ENCODE data around the gene CHCHD3. TPM values are rescaled to one million over a fixed set of nuclear protein-coding genes. Genes with fewer than 3 reads are reported as not detected.

The CHCHD3 gene
- total RNA-seq, 1 donor from 2014 or later = 50.6 TPM

DNA sequence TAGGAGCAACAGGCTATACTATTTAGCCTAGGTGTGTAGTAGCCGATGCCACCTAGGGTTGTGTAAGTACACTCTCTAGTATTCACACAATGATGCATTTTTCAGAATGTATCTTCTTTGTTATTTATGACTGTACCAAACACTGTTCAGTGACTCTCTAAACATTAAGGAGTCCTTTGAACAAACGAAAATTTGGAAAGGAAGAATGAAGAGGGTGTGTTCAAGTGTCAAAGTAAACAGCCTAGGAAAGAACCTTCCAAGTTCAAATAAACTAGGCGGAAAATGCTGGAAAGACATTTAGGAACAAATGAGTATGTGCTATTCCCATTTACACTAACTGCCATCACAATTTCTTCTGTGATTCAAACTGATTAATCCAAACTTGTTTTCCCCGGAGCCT is 142.4 kb downstream of the CHCHD3 start:
- Histone ChIP-seq H3K27ac (no peak overlapping the region), H3K36me3 (no peaks in the 10 kb centered on the region), H3K4me1 (no peaks in the 10 kb centered on the region), H3K27me3 (no peaks in the 10 kb centered on the region), H3K9me3 (no peaks in the 10 kb centered on the region), H3K4me3 (no peak overlapping the region)
- intact Hi-C loops (cut with DNase I) = no loop called here
- no peak for TF ChIP-seq POLR2A (IDR thresholded peaks at IDR 0.05)
- TF ChIP-seq, protein P1, sequence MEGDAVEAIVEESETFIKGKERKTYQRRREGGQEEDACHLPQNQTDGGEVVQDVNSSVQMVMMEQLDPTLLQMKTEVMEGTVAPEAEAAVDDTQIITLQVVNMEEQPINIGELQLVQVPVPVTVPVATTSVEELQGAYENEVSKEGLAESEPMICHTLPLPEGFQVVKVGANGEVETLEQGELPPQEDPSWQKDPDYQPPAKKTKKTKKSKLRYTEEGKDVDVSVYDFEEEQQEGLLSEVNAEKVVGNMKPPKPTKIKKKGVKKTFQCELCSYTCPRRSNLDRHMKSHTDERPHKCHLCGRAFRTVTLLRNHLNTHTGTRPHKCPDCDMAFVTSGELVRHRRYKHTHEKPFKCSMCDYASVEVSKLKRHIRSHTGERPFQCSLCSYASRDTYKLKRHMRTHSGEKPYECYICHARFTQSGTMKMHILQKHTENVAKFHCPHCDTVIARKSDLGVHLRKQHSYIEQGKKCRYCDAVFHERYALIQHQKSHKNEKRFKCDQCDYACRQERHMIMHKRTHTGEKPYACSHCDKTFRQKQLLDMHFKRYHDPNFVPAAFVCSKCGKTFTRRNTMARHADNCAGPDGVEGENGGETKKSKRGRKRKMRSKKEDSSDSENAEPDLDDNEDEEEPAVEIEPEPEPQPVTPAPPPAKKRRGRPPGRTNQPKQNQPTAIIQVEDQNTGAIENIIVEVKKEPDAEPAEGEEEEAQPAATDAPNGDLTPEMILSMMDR (IDR thresholded peaks at IDR 0.05) = no peak
- TF ChIP-seq POLR2AphosphoS5 (IDR thresholded peaks at IDR 0.05; ENCODE audit: insufficient read depth in 1 of 2, low read depth in 1 of 2) = no peak
- DNase-seq (ENCODE audit: extremely low spot score in 2 of 2) = no peak

DNA sequence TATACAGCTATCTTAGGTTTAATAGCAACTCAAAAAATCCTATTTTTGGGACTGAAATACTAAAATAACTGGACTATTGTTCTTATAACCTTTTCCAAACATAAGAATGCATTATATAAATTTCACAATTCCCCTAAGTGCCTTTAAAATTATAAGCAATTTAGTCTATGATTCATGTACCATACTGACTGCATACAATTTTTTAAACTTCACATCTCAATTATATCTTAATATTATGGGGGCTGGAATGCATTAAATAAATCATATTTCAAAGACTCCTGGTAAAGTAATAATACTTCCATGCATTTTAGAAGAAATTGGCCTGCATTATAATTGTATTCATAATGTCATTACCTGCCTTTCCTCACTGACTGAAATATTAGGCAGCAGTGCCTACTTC is 144.6 kb downstream of the CHCHD3 start:
- TF ChIP-seq POLR2AphosphoS5 (IDR thresholded peaks at IDR 0.05; ENCODE audit: insufficient read depth in 1 of 2, low read depth in 1 of 2) (no peak), POLR2A (IDR thresholded peaks at IDR 0.05) (no peak)
- TF ChIP-seq, protein P1 (IDR thresholded peaks at IDR 0.05) = no peak
- Histone ChIP-seq H3K9me3 (no peaks in the 10 kb centered on the region), H3K4me3 (no peak overlapping the region), H3K36me3 (no peaks in the 10 kb centered on the region), H3K27me3 (no peaks in the 10 kb centered on the region), H3K27ac (no peak overlapping the region), H3K4me1 (no peaks in the 10 kb centered on the region)
- intact Hi-C loops (cut with DNase I) = no loop called here
- DNase-seq (ENCODE audit: extremely low spot score in 2 of 2) = no peak

DNA sequence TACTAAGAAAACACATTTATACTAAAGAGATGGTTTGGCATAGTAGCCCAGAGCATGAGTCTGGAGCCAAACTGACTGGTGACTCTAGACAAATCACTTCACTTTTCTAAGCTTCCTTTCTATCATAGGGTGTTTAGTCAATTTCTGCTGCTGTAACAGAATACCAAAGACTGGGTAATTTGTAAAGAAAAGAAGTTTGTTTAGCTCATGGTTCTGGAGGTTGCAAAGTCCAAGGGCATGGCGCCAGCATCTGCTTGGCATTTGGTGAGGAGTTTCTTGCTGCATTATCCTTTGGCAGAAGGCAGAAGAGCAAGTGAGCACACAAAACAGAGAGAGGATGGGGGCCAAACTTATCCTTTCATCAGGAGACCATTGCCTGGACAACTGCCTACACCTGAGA is 146.3 kb downstream of the CHCHD3 start:
- intact Hi-C loops (cut with DNase I) = no loop called here
- no peak overlapping the region for H3K4me3 ChIP-seq
- DNase-seq (ENCODE audit: extremely low spot score in 2 of 2) = no peak
- no peak overlapping the region for H3K27ac ChIP-seq
- H3K27me3 ChIP-seq = no peaks in the 10 kb centered on the region
- no peaks in the 10 kb centered on the region for H3K36me3 ChIP-seq
- H3K9me3 ChIP-seq = no peaks in the 10 kb centered on the region
- TF ChIP-seq POLR2A (IDR thresholded peaks at IDR 0.05) (no peak), POLR2AphosphoS5 (IDR thresholded peaks at IDR 0.05; ENCODE audit: insufficient read depth in 1 of 2, low read depth in 1 of 2) (no peak)
- TF ChIP-seq, protein P1 (IDR thresholded peaks at IDR 0.05) = no peak
- no peaks in the 10 kb centered on the region for H3K4me1 ChIP-seq

DNA sequence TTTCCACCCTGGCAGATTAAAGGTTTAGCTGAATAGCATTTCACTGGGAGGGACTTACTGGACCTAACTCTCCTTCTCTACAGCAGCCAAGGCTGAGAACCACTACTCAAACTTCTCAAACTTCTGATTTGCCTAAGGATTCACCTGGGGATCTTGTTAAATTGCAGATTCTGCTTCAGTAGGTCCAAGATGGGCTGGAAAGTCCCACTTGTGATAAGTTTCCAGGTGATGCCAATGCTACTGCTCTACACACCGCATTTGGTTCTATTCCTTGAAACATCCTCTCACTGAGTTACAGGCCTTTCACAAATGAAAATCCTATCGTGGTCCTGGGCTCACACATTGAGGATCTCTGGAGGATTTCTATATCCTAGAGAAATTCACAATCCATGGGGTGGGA is 147.9 kb downstream of the CHCHD3 start:
- Histone ChIP-seq H3K27ac (no peak overlapping the region), H3K9me3 (no peaks in the 10 kb centered on the region), H3K36me3 (no peaks in the 10 kb centered on the region), H3K27me3 (no peaks in the 10 kb centered on the region), H3K4me3 (no peak overlapping the region), H3K4me1 (no peaks in the 10 kb centered on the region)
- TF ChIP-seq POLR2AphosphoS5 (IDR thresholded peaks at IDR 0.05; ENCODE audit: insufficient read depth in 1 of 2, low read depth in 1 of 2) = no peak
- TF ChIP-seq, protein P1 (IDR thresholded peaks at IDR 0.05) = no peak
- TF ChIP-seq POLR2A (IDR thresholded peaks at IDR 0.05) = no peak
- DNase-seq (ENCODE audit: extremely low spot score in 2 of 2) = no peak
- intact Hi-C loops (cut with DNase I) = no loop called here

DNA sequence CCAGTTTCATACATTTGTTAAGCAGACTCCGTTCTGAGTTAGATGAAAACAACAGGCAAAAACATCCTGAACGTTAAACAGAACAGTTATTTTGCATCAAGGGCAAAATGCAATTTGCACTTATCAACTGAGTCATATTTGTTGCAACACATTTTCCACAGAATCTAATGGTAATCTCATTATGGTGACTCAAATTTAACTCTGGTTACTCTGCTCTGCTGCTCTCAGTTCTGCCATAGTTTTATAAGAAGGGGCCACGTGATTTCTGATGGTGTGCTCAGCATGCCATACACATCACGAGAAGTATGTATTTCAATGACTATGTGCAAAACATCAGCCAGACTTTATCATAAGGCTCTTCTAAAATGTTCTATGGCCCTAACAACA is 148.8 kb downstream of the CHCHD3 start:
- no peaks in the 10 kb centered on the region for H3K27me3 ChIP-seq
- H3K27ac ChIP-seq = no peak overlapping the region
- no peak for TF ChIP-seq POLR2A (IDR thresholded peaks at IDR 0.05)
- TF ChIP-seq, protein P1 (IDR thresholded peaks at IDR 0.05) = no peak
- no peak for TF ChIP-seq POLR2AphosphoS5 (IDR thresholded peaks at IDR 0.05; ENCODE audit: insufficient read depth in 1 of 2, low read depth in 1 of 2)
- intact Hi-C loops (cut with DNase I) = no loop called here
- no peak overlapping the region for H3K4me3 ChIP-seq
- DNase-seq (ENCODE audit: extremely low spot score in 2 of 2) = no peak
- H3K9me3 ChIP-seq = no peaks in the 10 kb centered on the region
- H3K36me3 ChIP-seq = no peaks in the 10 kb centered on the region
- no peaks in the 10 kb centered on the region for H3K4me1 ChIP-seq

All from vagina (tissue), 2 donors.